HEK293 (cell line): ENCODE data around the gene IL36RN.

Source experiments
- CTCF ChIA-PET: fragments of 350-600 bp; formaldehyde crosslinking; extraction: SDS; loops from one replicate; lab custom pipeline; 2021; ENCODE audit warnings: antibody characterized with exemption; lab: Yijun Ruan, JAX
- POLR2A ChIA-PET: fragments of 300-600 bp; formaldehyde crosslinking; extraction: SDS; loops from one replicate; lab custom pipeline; 2020; ENCODE audit warnings: antibody characterized with exemption, inconsistent platforms; lab: Yijun Ruan, JAX
- H3K27ac ChIP-seq: fragments of 200-500 bp; sonication (Bioruptor generic); 2 replicates; pipeline ENCODE4 v1.5.1; 2014; ENCODE audit warnings: low read depth, low read length, control low read depth, inconsistent platforms; ENCODE audit errors: extremely low read depth
- H3K36me3 ChIP-seq, 2 experiments: fragments of 200-500 bp in 1 of 2; sonication (Bioruptor generic) in 1 of 2; 1 replicate in 1 of 2; 2 replicates in 1 of 2; pipeline ENCODE4 v1.5.1; 2014 to 2017; ENCODE audit warnings: inconsistent platforms in 2 of 2, low read length in 2 of 2; ENCODE audit not compliant: control insufficient read depth in 2 of 2, insufficient read depth in 1 of 2
- H3K4me1 ChIP-seq: fragments of 200-500 bp; sonication (Bioruptor generic); 2 replicates; pipeline ENCODE4 v1.5.1; 2014; ENCODE audit warnings: mild to moderate bottlenecking, low read length, inconsistent platforms; ENCODE audit not compliant: control insufficient read depth, insufficient read depth
- H3K4me3 ChIP-seq: 2 replicates; pipeline ENCODE4 v1.5.1; 2011; ENCODE audit warnings: low read depth, mild to moderate bottlenecking, control low read depth, low read length, moderate library complexity
- H3K9me3 ChIP-seq: fragments of 200-500 bp; sonication (Bioruptor generic); 2 replicates; pipeline ENCODE4 v1.5.1; 2014; ENCODE audit warnings: low read depth, low read length, inconsistent platforms; ENCODE audit not compliant: control insufficient read depth, insufficient read depth
- PATZ1 ChIP-seq: fragments of 450-650 bp; formaldehyde crosslinking; IDR thresholded peaks from 2 replicates; pipeline ENCODE4 v1.5.1; 2016; ENCODE audit warnings: missing biosample characterization, missing genetic modification characterization
- PRDM4 ChIP-seq: fragments of 450-650 bp; formaldehyde crosslinking; IDR thresholded peaks from 2 replicates; pipeline ENCODE4 v1.5.1; 2017; ENCODE audit warnings: missing biosample characterization, missing genetic modification characterization
- RBAK ChIP-seq: fragments of 450-650 bp; formaldehyde crosslinking; IDR thresholded peaks from 2 replicates; pipeline ENCODE4 v1.5.1; 2016; ENCODE audit warnings: missing biosample characterization, missing genetic modification characterization
- ZNF112 ChIP-seq: fragments of 450-650 bp; formaldehyde crosslinking; IDR thresholded peaks from 2 replicates; pipeline ENCODE4 v1.5.0; 2017; ENCODE audit warnings: missing biosample characterization, missing genetic modification characterization
- ZNF132 ChIP-seq: fragments of 450-650 bp; formaldehyde crosslinking; IDR thresholded peaks from 2 replicates; pipeline ENCODE4 v1.5.1; 2017; ENCODE audit warnings: missing biosample characterization, missing genetic modification characterization, borderline replicate concordance
- ZNF266 ChIP-seq: fragments of 450-650 bp; formaldehyde crosslinking; IDR thresholded peaks from 2 replicates; pipeline ENCODE4 v1.5.1; 2016; ENCODE audit warnings: missing biosample characterization, missing genetic modification characterization, low read depth
- ZNF280D ChIP-seq: fragments of 450-650 bp; formaldehyde crosslinking; IDR thresholded peaks from 2 replicates; pipeline ENCODE4 v1.5.1; 2016; ENCODE audit warnings: missing biosample characterization, missing genetic modification characterization
- ZNF324 ChIP-seq: fragments of 450-650 bp; formaldehyde crosslinking; IDR thresholded peaks from 2 replicates; pipeline ENCODE4 v1.5.1; 2016; ENCODE audit warnings: missing biosample characterization, missing genetic modification characterization
- ZNF366 ChIP-seq: fragments of 450-650 bp; formaldehyde crosslinking; conservative IDR thresholded peaks from 2 replicates; pipeline ENCODE4 v1.5.1; 2016; ENCODE audit warnings: missing biosample characterization, missing genetic modification characterization
- ZNF518A ChIP-seq: fragments of 450-650 bp; formaldehyde crosslinking; conservative IDR thresholded peaks from 2 replicates; pipeline ENCODE4 v1.5.1; 2016; ENCODE audit warnings: low read depth, missing biosample characterization, missing genetic modification characterization
- ZNF555 ChIP-seq: fragments of 450-650 bp; formaldehyde crosslinking; conservative IDR thresholded peaks from 2 replicates; pipeline ENCODE4 v1.5.1; 2017; ENCODE audit warnings: missing biosample characterization, mild to moderate bottlenecking, missing genetic modification characterization, inconsistent platforms
- ZNF654 ChIP-seq: fragments of 450-650 bp; formaldehyde crosslinking; IDR thresholded peaks from 2 replicates; pipeline ENCODE4 v1.5.1; 2016; ENCODE audit warnings: low read depth, missing biosample characterization, missing genetic modification characterization
- ZNF837 ChIP-seq: fragments of 450-650 bp; formaldehyde crosslinking; IDR thresholded peaks from 2 replicates; pipeline ENCODE4 v1.5.1; 2016; ENCODE audit warnings: missing biosample characterization, missing genetic modification characterization

The IL36RN gene

GRCh38 chr2:113102133-113102532, 43.1 kb downstream of the IL36RN start:
- no peaks in the 10 kb centered on the region for H3K9me3 ChIP-seq
- no peak overlapping the region for H3K4me3 ChIP-seq
- H3K27ac ChIP-seq = no peak overlapping the region
- H3K4me1 ChIP-seq = no peaks in the 10 kb centered on the region
- ChIA-PET CTCF (interaction anchor here (0.9 kb wide), 1 partner anchor 288 kb away, joined by 3 read pairs; no protein-coding TSS in a partner anchor), POLR2A (no interaction called here)
- TF ChIP-seq ZNF266 = no peak
- no peak for TF ChIP-seq RBAK (tag by site-specific recombination)
- TF ChIP-seq ZNF654 (tag by site-specific recombination) = no peak
- no peak for TF ChIP-seq ZNF555
- no peak for TF ChIP-seq ZNF518A (tag by site-specific recombination)
- TF ChIP-seq ZNF366 = no peak
- TF ChIP-seq ZNF837 (tag by site-specific recombination) = no peak
- TF ChIP-seq ZNF324 = no peak
- no peak for TF ChIP-seq ZNF280D (tag by site-specific recombination)
- TF ChIP-seq ZNF112 (tag by site-specific recombination) = no peak
- H3K36me3 ChIP-seq = no peaks in the 10 kb centered on the region

GRCh38 chr2:113103277-113103676, 44.3 kb downstream of the IL36RN start:
- Histone ChIP-seq H3K9me3 (no peaks in the 10 kb centered on the region), H3K36me3 (no peaks in the 10 kb centered on the region), H3K4me3 (no peak overlapping the region), H3K27ac (no peak overlapping the region), H3K4me1 (no peaks in the 10 kb centered on the region)
- TF ChIP-seq ZNF324 (no peak), ZNF132 (no peak), PRDM4 (no peak), ZNF280D (tag by site-specific recombination) (no peak), PATZ1 (no peak)
- POLR2A ChIA-PET = no interaction called here
- CTCF ChIA-PET = interaction anchor here (1.0 kb wide), 1 partner anchor 23 kb away, joined by 3 read pairs; no protein-coding TSS in a partner anchor
